Lower leg skin (tissue), 4 donors: Measurements from ENCODE around the gene XPNPEP3. TPM values are rescaled to one million over a fixed set of nuclear protein-coding genes. Genes with fewer than 3 reads are reported as not detected.
"Not testable (repeated sequence)": the region's sequence is repeated elsewhere in the genome, so short reads cannot be mapped to it uniquely, and the experiment has no call there.

ENCODE experiments used
- DNase-seq, 2 donors: peaks; one replicate each; pipeline ENCODE4 v3.0.0-alpha.2; 2019; ENCODE audit warnings: low spot score in 2 of 2
- H3K4me3 ChIP-seq: fragments of 200-600 bp; sonication (generic); 2 replicates; pipeline ENCODE4 v1.5.1; 2017; ENCODE audit warnings: mild to moderate bottlenecking, low read depth; ENCODE audit not compliant: poor library complexity, severe bottlenecking
- POLR2A ChIP-seq, 2 donors: fragments of 450-650 bp; IDR thresholded peaks; one replicate each; pipeline ENCODE4 v1.6.1; 2016 to 2017; ENCODE audit warnings: antibody characterized with exemption in 2 of 2, mild to moderate bottlenecking in 1 of 2, moderate library complexity in 1 of 2
- WGBS, 2 donors: methylation state at CpG; one replicate each; pipeline ENCODE4 v1.1.5; 2018; 5-methylcytosine and 5-hydroxymethylcytosine counted together
- intact Hi-C: fragments of 100-400 bp; cut with DNase I; formaldehyde crosslinking; loops from one replicate; pipeline ENCODE4 v1.15.0; 2023; ENCODE audit warnings: low total_unique reads
- total RNA-seq, 4 donors: library from RNA; depleted of rRNA; stranded (reverse); fragments of >200 nt; gene quantifications; one replicate each; pipeline ENCODE4 v1.1.0, GENCODE V29; 2016
- TF ChIP-seq, protein P1 (sequence below), 3 donors: fragments of 450-650 bp; IDR thresholded peaks; one replicate each; pipeline ENCODE4 v1.5.1; 2016; ENCODE audit warnings: antibody characterized with exemption in 3 of 3, mild to moderate bottlenecking in 3 of 3, moderate library complexity in 2 of 3

The XPNPEP3 gene
- total RNA-seq, 4 donors from 2014 or later, result 8.7 to 11.2 (median 10.6) TPM

DNA sequence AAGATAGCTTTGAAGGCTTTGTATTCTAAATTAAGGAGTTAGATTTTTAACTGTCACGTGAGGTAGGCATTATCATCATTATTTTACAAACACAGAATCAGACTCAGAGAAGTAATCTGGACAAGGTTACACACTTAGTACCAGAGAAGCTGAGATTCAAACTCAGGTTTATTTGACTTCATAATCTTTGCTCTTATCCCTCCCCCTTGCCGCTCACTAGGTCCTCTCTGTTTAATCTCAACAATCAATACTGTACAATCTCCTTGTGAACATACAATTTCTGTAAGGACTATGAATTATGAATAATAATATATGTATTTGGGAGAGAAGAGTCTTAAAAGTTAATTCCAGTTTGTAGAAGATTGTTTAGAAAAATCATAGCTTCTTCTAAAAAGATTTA lies 10.2 kb downstream of the XPNPEP3 start:
- no peak overlapping the region for H3K4me3 ChIP-seq
- WGBS, 2 donors, result 85 to 90% methylated on average over 2 of the region's 2 CpGs
- intact Hi-C loops, result no loop called here
- TF ChIP-seq POLR2A (IDR thresholded peaks at IDR 0.05), result no peak
- DNase-seq, result no peak

DNA sequence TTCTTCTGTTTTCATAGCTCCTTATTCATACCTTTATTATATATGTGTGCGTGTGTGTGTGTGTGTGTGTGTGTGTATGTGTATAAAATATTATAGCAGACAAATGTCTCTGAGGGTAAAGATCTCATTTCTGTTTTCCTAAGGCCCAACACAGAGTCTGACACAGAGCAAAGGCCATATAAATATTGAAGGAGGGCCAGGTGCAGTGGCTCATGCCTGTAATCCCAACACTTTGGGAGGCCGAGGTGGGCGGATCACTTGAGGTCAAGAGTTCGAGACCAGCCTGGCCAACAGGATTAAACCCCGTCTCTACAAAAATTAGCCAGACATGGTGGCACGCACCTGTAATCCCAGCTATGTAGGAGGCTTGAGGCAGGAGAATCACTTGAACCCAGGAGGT lies 11.4 kb downstream of the XPNPEP3 start:
- H3K4me3 ChIP-seq, intact Hi-C loops, DNase-seq: not testable (repeated sequence)
- 88 to 92% methylated on average over 6 of the region's 6 CpGs for WGBS, 2 donors

DNA sequence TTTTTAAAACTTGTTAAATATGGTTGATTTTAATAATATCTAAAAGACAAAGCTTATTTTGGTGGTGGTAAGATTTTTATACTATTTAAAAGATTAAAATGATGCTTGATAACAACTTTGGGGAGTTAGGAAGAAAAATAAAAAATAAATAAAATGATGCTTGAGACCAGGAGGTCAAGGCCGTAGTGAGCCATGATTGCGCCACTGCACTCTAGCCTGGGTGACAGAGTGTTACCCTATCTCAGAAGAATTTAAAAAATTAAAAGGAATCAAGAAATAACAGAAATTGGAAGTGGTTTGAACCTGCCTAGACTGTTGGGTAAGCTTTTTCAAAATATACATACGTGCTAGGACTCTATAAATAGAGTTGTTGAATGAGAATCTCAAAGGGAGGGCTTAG lies 17.1 kb downstream of the XPNPEP3 start:
- 97 to 100% methylated on average over 3 of the region's 3 CpGs for WGBS, 2 donors
- TF ChIP-seq, protein P1, sequence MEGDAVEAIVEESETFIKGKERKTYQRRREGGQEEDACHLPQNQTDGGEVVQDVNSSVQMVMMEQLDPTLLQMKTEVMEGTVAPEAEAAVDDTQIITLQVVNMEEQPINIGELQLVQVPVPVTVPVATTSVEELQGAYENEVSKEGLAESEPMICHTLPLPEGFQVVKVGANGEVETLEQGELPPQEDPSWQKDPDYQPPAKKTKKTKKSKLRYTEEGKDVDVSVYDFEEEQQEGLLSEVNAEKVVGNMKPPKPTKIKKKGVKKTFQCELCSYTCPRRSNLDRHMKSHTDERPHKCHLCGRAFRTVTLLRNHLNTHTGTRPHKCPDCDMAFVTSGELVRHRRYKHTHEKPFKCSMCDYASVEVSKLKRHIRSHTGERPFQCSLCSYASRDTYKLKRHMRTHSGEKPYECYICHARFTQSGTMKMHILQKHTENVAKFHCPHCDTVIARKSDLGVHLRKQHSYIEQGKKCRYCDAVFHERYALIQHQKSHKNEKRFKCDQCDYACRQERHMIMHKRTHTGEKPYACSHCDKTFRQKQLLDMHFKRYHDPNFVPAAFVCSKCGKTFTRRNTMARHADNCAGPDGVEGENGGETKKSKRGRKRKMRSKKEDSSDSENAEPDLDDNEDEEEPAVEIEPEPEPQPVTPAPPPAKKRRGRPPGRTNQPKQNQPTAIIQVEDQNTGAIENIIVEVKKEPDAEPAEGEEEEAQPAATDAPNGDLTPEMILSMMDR (IDR thresholded peaks at IDR 0.05), result no peak
- TF ChIP-seq POLR2A (IDR thresholded peaks at IDR 0.05), result no peak
- DNase-seq, result no peak
- no peak overlapping the region for H3K4me3 ChIP-seq
- intact Hi-C loops, result no loop called here

DNA sequence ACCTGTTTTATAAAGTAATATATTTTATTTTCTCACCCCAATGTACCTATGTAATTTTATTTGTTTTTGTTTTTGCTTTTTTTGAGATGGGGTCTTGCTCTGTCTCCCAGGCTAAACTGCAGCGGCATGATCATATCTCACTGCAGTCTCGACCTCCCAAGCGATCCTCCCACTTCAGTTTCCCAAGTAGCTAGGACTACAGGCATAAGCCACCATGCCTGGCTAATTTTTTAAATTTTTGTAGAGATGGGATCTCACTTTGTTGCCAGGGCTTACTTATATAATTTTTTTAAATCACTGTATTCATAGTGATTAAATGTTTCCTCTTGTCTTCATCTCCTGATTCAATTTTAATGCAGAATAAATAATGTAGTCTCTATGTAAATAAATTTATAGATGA lies 18.2 kb downstream of the XPNPEP3 start:
- DNase-seq, result no peak
- WGBS, 2 donors, result 96 to 98% methylated on average over 3 of the region's 3 CpGs
- intact Hi-C loops, result no loop called here
- TF ChIP-seq POLR2A (IDR thresholded peaks at IDR 0.05), result no peak
- TF ChIP-seq, protein P1 (IDR thresholded peaks at IDR 0.05), result no peak
- no peak overlapping the region for H3K4me3 ChIP-seq

DNA sequence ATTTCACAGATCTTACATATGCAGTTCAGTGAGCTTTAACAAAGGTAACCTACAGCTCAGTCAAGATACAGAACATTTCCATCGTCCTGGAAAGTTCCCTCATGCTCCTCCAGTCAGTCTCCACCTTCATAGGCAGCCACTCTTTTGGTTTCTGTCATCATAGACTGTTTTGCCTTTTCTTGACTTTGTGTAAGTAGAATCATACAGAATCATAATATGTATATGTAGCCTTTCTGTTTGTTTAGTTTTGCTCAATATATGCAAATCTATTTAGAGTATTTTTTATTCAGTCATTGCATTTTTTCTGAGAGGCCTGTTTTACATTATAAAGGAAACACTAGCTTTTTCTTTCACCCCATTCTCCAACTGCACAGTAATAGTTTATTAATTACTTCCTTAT lies 20.0 kb downstream of the XPNPEP3 start:
- WGBS, 2 donors, result 49 to 71% methylated on average over 1 of the region's 1 CpG
- intact Hi-C loops, result no loop called here
- no peak overlapping the region for H3K4me3 ChIP-seq
- DNase-seq, result no peak
- no peak for TF ChIP-seq POLR2A (IDR thresholded peaks at IDR 0.05)
- TF ChIP-seq, protein P1 (IDR thresholded peaks at IDR 0.05), result no peak

DNA sequence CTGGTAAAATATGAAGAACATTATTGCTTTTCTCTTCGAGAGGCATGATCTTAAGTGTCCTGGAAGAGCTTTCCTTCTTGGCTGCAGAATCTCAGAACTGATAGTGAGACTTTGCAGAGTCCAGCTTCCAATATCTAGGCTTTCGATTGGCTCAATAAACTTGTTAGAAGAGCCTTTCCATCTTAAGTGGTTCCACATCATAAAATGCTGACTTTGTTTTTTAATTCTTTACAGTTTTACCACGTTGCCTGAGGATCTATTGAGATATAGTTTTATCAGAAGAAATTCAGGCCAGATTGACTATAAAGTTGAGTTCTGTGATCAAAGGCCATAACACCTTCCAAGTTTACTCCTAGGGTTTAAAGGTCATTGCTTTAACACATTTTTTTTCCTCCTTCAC lies 20.5 kb downstream of the XPNPEP3 start:
- no peak for TF ChIP-seq POLR2A (IDR thresholded peaks at IDR 0.05)
- TF ChIP-seq, protein P1 (IDR thresholded peaks at IDR 0.05), result no peak
- H3K4me3 ChIP-seq, result no peak overlapping the region
- intact Hi-C loops, result no loop called here
- DNase-seq, result no peak
- WGBS, 2 donors, result 66% methylated on average over 3 of the region's 3 CpGs

DNA sequence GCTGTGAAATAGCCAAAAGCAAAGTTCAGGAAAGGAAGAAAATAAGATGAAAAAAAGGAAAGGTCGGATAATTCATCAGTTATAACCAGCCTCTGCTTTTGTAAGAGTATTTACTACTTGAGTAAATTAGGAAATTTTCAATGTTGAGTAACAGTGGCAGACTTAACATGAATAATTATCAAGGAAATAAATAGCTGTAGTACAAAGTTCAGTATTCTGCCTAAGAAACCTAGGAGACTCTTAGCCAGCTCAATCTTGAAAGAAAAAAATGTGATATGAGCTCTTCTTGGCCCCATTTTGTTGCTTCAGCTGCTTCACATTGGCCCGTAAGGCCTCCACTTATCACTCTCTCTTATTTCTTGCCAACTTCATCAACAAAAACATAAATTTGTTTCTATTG lies 22.0 kb downstream of the XPNPEP3 start:
- WGBS, 2 donors, result 92 to 98% methylated on average over 2 of the region's 2 CpGs
- no peak overlapping the region for H3K4me3 ChIP-seq
- TF ChIP-seq POLR2A (IDR thresholded peaks at IDR 0.05), result no peak
- TF ChIP-seq, protein P1 (IDR thresholded peaks at IDR 0.05), result no peak

More for the DNA sequence above, 22.0 kb downstream of the XPNPEP3 start:
- no peak for DNase-seq
- intact Hi-C loops, result no loop called here
